NT2/D1 (cell line): ENCODE results near the gene LPA.

Source experiments
- YY1 ChIP-seq: IDR thresholded peaks from 2 replicates; pipeline ENCODE4 v1.6.1; 2011; ENCODE audit not compliant: insufficient read length, insufficient read depth
- ZNF274 ChIP-seq: IDR thresholded peaks from 2 replicates; pipeline ENCODE4 v1.6.1; 2011; ENCODE audit warnings: mild to moderate bottlenecking, low read depth, low read length

DNA sequence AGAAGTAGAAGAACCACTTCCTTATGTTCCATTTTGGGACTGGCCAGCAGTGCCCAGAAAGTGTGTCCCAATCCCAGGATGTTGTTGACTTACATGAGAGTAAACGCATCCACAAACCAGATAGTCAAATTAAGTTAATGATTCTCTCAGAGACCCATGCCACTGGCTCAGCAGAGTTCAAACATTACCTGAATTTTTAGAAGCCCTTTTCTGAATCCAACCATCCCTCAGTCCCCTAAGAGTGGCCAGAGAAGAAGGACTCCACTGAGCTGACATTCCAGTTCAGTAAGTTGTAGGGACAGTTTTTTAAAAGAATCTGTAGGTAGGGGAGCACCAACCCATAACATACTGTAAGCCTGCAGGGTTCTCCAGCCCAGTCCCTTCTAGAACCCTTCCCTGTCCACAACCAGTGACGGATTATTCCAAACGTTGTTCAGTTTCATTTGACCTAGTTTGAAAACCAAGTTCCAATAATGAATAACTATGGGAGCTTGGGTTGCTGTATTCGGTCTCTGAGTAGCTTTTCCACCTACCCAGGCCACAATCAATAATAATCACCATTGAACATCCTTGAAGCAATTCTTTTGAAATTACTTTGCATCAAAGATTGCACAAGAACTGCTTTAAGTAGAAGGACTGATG is 153.0 kb downstream of the LPA start:
- TF ChIP-seq YY1 (no peak), ZNF274 (no peak)
